Measurements from ENCODE around the gene GPR50. TPM values are rescaled to one million over a fixed set of nuclear protein-coding genes. Genes with fewer than 3 reads are reported as not detected.

Gene GPR50
- total and polyA plus RNA-seq, 3 experiments from 2014 or later: not detected

Other genes with a start within 250 kb of the GPR50 start
- 10 to 100 TPM; 29.6 to 32.1 TPM for gene HMGB3, start 193.2 kb upstream of the GPR50 start, total RNA-seq
- 1.5 TPM for gene HMGB3, start 193.2 kb upstream of the GPR50 start, polyA plus RNA-seq
- 10 to 100 TPM; 67.4 to 69.8 TPM for gene VMA21, start 220.6 kb downstream of the GPR50 start, total RNA-seq
- gene VMA21, start 220.6 kb downstream of the GPR50 start, polyA plus RNA-seq: 31.4 TPM